Lower lobe of right lung (tissue), 2 donors: ENCODE results near the gene RAD18. TPM values are rescaled to one million over a fixed set of nuclear protein-coding genes. Genes with fewer than 3 reads are reported as not detected.

ENCODE experiments used
- ATAC-seq, 2 donors: fragments of 200-7000 bp; cut with Tn5 transposase; one replicate each; pipeline ENCODE4 v1.9.1; 2020 to 2022; ENCODE audit warnings: mild to moderate bottlenecking in 2 of 2, moderate library complexity in 2 of 2
- DNase-seq: peaks from one replicate; pipeline ENCODE4 v3.0.0-alpha.2; 2020
- H3K27ac ChIP-seq: fragments of 200-600 bp; one replicate; pipeline ENCODE4 v1.8.0; 2022
- H3K27me3 ChIP-seq: fragments of 200-600 bp; one replicate; pipeline ENCODE4 v1.8.0; 2022; ENCODE audit warnings: low read depth
- H3K36me3 ChIP-seq: fragments of 200-600 bp; one replicate; pipeline ENCODE4 v1.8.0; 2022; ENCODE audit warnings: mild to moderate bottlenecking
- H3K4me1 ChIP-seq: fragments of 200-600 bp; one replicate; pipeline ENCODE4 v1.8.0; 2022
- H3K4me3 ChIP-seq: fragments of 200-600 bp; one replicate; pipeline ENCODE4 v1.8.0; 2022; ENCODE audit warnings: mild to moderate bottlenecking
- H3K9me3 ChIP-seq: fragments of 200-600 bp; one replicate; pipeline ENCODE4 v1.8.0; 2022
- intact Hi-C: fragments of 100-400 bp; cut with DNase I; formaldehyde crosslinking; loops from one replicate; pipeline ENCODE4 v1.11.0; 2022
- total RNA-seq: library from RNA; stranded (reverse); fragmentation: NEBNext Ultra II Directional; extraction: Animal tissue kit (Norgen Biotek cat#: 25700); gene quantifications from one replicate; pipeline ENCODE4 v1.2.1, GENCODE V29; 2021
- TF ChIP-seq, protein P1 (sequence below): fragments of 200-600 bp; IDR thresholded peaks from one replicate; pipeline ENCODE4 v1.8.0; 2022; ENCODE audit warnings: antibody characterized with exemption, mild to moderate bottlenecking
- donor health status: DM: no; HTN: yes; CAD: no; lungs with severe emphysema.

The RAD18 gene
- total RNA-seq, 1 donor from 2014 or later: 12.6 TPM

GRCh38 chr3:8872261-8872660, 91.0 kb downstream of the RAD18 start:
- Histone ChIP-seq H3K36me3 (no peaks in the 10 kb centered on the region), H3K27me3 (no peaks in the 10 kb centered on the region), H3K4me3 (no peak overlapping the region), H3K27ac (no peak overlapping the region), H3K4me1 (no peaks in the 10 kb centered on the region), H3K9me3 (no peaks in the 10 kb centered on the region)
- ATAC-seq (no peak), DNase-seq (no peak)
- TF ChIP-seq, protein P1, sequence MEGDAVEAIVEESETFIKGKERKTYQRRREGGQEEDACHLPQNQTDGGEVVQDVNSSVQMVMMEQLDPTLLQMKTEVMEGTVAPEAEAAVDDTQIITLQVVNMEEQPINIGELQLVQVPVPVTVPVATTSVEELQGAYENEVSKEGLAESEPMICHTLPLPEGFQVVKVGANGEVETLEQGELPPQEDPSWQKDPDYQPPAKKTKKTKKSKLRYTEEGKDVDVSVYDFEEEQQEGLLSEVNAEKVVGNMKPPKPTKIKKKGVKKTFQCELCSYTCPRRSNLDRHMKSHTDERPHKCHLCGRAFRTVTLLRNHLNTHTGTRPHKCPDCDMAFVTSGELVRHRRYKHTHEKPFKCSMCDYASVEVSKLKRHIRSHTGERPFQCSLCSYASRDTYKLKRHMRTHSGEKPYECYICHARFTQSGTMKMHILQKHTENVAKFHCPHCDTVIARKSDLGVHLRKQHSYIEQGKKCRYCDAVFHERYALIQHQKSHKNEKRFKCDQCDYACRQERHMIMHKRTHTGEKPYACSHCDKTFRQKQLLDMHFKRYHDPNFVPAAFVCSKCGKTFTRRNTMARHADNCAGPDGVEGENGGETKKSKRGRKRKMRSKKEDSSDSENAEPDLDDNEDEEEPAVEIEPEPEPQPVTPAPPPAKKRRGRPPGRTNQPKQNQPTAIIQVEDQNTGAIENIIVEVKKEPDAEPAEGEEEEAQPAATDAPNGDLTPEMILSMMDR: no peak
- intact Hi-C loops: no loop called here

DNA sequence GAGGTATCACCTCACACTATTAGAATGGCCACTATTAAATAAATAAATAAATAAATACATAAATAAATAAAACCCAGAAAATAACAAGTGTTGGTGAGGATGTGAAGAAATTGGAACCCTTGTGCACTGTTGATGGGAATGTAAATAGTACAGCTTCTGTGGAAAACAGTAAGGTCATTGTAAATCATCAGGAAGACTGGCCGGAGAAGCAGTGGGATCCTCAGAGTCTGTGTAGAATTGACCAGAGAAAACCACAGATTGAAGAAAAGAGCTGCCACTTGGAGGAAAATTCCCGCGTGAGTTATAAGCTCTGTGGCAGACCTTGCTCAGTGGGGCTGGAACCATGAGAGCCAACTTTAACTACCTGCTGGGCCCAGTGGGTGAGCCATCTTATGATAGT, 92.0 kb downstream of the RAD18 start:
- Histone ChIP-seq H3K9me3 (no peaks in the 10 kb centered on the region), H3K27me3 (no peaks in the 10 kb centered on the region), H3K4me3 (no peak overlapping the region), H3K4me1 (no peaks in the 10 kb centered on the region), H3K36me3 (no peaks in the 10 kb centered on the region), H3K27ac (no peak overlapping the region)
- TF ChIP-seq, protein P1: no peak
- DNase-seq (no peak), ATAC-seq (no peak)
- intact Hi-C loops: no loop called here

DNA sequence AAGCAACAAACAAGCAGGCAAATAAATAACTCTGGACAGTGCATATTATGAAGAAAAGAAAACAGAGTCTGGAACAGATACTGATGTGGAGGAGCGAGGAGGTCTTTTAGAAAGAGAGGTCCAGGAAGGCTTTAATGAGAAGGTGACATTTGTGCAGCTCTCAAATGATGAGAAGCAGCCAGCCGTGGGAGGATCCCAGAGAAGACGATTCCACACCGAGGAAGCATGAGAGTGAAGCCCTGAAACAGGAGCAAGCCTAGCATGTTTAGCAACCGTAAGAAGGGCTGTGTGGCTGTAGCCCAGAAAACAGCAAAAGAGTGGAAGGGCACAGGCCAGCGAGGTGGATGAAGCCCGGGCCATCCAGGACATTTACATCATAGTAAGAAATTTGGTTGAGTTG, 93.1 kb downstream of the RAD18 start:
- DNase-seq: no peak
- Histone ChIP-seq H3K4me3 (no peak overlapping the region), H3K36me3 (no peaks in the 10 kb centered on the region), H3K27ac (no peak overlapping the region), H3K4me1 (no peaks in the 10 kb centered on the region), H3K9me3 (no peaks in the 10 kb centered on the region), H3K27me3 (no peaks in the 10 kb centered on the region)
- TF ChIP-seq, protein P1: no peak
- intact Hi-C loops: no loop called here
- no peak for ATAC-seq

GRCh38 chr3:8869613-8870012, 93.7 kb downstream of the RAD18 start:
- H3K27me3 ChIP-seq: no peaks in the 10 kb centered on the region
- intact Hi-C loops: no loop called here
- H3K9me3 ChIP-seq: no peaks in the 10 kb centered on the region
- no peaks in the 10 kb centered on the region for H3K36me3 ChIP-seq
- H3K4me3 ChIP-seq: no peak overlapping the region
- DNase-seq: no peak
- no peaks in the 10 kb centered on the region for H3K4me1 ChIP-seq
- ATAC-seq: no peak
- H3K27ac ChIP-seq: no peak overlapping the region
- TF ChIP-seq, protein P1: no peak

GRCh38 chr3:8868996-8869395, 94.3 kb downstream of the RAD18 start:
- H3K9me3 ChIP-seq: no peaks in the 10 kb centered on the region
- H3K27me3 ChIP-seq: no peaks in the 10 kb centered on the region
- H3K4me3 ChIP-seq: no peak overlapping the region
- no peaks in the 10 kb centered on the region for H3K4me1 ChIP-seq
- ATAC-seq (no peak), DNase-seq (no peak)
- no peak overlapping the region for H3K27ac ChIP-seq
- TF ChIP-seq, protein P1: no peak
- no peaks in the 10 kb centered on the region for H3K36me3 ChIP-seq
- intact Hi-C loops: no loop called here

- Histone ChIP-seq H3K4me1 (no peaks in the 10 kb centered on the region), H3K4me3 (no peak overlapping the region), H3K27ac (no peak overlapping the region), H3K36me3 (no peaks in the 10 kb centered on the region), H3K27me3 (no peaks in the 10 kb centered on the region), H3K9me3 (no peaks in the 10 kb centered on the region)
- no peak for ATAC-seq
- intact Hi-C loops: no loop called here
- TF ChIP-seq, protein P1: no peak
- no peak for DNase-seq
Measured at GRCh38 chr3:8867646-8868045, 95.6 kb downstream of the RAD18 start.
